ENCODE results near the gene PPM1N.
A peak's percentile ranks its signal among the peaks of the same experiment; 100 is the strongest.
"Not testable (repeated sequence)": the region's sequence is repeated elsewhere in the genome, so short reads cannot be mapped to it uniquely, and the experiment has no call there.

PPM1N gene

GRCh38 chr19:45510352-45510751, 12.1 kb downstream of the PPM1N start:
- DNase-seq: not testable (repeated sequence)

- DNase-seq: no peak
Observed at GRCh38 chr19:45511074-45511473, 12.8 kb downstream of the PPM1N start.

GRCh38 chr19:45512881-45513483, 14.7 kb downstream of the PPM1N start:
- no peak for DNase-seq

DNA sequence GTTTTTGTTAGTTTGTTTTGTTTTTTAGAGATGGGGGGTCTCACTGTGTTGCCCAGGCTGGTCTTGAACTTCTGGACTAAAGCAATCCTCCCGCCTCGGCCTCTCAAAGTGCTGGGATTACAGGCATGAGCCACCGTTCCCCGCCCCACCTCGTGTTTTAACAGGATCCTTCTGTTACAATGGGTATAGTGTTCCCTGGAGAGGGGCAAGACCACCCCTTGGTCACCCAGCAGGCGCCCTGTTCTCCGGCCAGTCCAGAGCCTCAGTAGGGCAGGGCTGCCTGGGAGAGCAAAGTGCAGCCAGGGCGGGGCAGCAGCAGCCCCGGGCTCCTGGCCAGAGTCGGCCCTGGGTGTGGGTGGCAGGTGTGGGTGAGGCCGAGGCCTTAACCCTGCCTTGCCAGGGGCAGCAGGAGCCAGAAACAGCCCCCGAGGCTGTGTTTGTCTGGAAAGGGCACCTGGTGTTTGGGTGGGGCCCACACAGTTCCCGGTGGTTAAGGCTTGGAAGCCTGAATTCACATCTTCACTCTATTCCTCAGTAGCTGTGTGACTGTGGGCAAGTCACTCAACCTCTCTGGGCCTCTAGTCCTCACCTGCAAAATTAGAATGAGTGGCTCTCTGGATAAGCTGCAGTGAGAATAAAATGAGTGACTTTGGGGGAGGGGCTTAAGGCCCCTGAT, 16.3 kb downstream of the PPM1N start:
- DNase-seq: no peak

DNA sequence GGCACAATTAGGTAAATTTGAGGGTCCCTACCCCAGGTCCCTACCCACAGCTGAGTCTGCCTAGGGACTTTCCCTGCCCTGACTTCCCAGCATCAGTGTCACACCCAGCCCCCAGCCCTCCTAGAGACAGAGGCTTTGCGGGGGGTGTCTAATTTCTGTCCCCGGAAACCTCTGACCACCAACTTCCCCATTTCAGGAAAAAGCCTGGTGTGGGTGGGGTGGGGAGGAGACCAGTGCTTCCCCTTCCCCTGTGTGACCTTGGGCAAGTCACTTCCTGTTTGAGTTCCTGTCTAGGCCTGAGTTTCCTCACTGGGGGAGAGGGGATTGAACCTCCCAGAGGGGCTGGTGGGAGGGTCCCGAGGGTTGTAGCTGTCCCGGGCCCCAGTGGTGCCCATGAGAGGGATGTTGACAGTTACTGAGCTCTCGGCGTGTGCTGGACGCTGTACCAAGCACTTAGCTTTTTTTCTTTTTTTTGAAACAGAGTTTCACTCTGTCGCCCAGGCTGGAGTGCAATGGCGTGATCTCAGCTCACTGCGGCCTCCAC, 16.9 kb downstream of the PPM1N start:
- DNase-seq: no peak

DNA sequence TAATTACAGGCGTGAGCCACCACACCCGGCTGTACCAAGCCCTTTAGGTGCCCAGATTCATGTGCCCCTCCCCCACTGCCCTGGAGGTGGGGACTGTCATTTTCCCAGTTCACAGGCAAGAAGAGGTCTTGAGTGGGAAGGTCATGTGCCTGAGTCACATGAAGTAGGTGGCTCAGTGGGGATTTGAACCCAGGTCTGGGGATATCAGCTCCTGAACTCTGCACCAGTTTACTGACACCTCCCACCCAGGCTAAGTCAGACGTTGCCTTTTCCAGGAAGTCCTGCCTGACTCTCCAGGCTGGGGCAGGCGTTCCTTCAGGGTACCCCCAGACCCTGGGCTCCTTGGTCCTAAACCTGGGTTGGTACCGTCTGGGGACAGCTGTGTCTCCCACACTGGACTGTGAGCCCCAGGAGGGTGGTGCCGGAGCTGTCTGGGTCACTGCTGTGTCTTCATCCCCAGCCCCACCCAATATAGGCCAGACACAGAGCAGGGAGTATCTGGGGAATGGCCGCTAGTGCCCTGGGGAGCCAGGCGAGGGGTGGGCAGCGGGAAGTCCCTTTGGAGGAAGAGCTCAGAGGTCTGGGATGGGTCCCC, 17.7 kb downstream of the PPM1N start:
- DNase-seq: no peak

GRCh38 chr19:45517238-45517637, 19.0 kb downstream of the PPM1N start:
- DNase-seq: no peak

DNA sequence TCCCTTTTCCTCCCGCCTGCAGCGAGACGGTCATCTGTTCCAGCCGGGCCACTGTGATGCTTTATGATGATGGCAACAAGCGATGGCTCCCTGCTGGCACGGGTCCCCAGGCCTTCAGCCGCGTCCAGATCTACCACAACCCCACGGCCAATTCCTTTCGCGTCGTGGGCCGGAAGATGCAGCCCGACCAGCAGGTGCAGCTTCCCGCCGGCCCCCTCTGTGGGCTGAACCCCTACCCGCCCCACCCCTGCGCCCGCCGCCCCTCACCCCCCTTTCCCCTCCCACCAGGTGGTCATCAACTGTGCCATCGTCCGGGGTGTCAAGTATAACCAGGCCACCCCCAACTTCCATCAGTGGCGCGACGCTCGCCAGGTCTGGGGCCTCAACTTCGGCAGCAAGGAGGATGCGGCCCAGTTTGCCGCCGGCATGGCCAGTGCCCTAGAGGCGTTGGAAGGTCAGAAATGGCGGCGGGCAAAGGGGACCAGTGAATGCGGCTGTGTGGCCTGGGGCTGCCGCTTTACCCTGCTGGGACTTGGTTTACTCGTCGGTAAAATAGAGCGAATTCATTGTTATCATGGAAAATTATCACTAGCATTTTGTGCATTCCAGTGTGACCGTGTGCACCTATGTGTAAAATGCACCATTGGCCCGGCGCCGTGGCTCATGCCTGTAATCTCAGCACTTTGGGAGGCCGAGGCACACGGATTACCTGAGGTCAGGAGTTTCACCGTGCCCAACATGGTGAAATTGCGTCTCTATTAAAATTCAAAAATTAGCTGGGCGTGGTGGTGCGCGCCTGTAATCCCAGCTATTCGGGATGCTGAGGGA, 19.6 kb downstream of the PPM1N start:
- DNase-seq: no peak

GRCh38 chr19:45518469-45518826, 20.2 kb downstream of the PPM1N start:
- DNase-seq: no peak

DNA sequence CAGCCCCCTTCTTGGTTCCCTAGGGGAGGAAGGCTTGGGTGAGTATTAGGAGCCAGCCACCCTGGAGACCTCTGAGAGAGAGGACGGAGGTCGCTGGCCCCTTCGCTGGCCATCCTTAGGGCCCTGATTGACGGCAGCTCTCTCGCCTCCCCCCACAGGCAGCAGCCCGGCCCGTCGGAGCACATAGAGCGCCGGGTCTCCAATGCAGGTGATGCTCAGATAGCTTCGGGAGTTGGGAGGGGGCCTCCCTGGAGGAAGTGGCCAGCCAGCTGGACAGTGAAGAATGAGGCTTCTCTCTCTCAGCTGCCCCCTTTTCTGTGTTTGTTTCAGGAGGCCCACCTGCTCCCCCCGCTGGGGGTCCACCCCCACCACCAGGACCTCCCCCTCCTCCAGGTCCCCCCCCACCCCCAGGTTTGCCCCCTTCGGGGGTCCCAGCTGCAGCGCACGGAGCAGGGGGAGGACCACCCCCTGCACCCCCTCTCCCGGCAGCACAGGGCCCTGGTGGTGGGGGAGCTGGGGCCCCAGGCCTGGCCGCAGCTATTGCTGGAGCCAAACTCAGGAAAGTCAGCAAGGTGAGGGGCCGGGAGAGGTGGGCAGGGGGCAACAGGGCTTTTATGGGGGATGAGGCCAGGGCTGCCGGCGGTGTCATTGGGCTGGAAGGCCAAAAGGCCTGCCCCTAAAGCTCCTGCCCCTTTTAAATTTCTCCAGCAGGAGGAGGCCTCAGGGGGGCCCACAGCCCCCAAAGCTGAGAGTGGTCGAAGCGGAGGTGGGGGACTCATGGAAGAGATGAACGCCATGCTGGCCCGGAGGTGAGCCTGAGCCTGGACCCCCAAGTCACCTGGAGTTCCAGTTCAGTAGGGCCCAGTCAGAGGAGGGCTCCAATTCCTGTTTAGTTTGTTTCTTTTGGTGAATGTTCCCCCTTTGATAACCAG, 24.0 kb downstream of the PPM1N start:
- DNase-seq: no peak

DNA sequence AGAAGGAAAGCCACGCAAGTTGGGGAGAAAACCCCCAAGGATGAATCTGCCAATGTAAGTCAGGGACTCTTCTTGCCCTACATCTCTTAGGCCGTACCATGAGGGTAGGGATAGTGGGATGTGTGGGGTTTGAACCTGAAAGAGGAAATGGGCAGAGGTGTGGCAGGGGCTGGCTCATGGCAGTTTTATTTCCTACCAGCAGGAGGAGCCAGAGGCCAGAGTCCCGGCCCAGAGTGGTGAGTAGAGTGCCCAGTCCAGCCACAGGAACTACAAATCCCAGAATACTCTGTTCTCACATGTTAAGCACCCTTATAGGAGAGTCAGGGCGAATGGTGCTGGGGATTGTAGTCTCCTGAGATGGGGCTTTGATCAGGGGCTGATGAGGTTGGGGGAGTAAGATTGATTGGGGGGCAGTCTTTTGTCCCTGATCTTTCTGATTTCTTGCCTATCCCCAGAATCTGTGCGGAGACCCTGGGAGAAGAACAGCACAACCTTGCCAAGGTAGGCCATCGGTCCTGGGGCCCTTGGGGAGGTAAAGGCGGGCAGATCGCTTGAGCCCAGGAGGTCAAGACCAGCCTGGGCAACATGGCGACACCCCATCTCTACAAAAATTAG, 25.5 kb downstream of the PPM1N start:
- DNase-seq: peak; percentile 59

- DNase-seq: no peak
Observed at GRCh38 chr19:45524575-45525129, 26.4 kb downstream of the PPM1N start.

DNA sequence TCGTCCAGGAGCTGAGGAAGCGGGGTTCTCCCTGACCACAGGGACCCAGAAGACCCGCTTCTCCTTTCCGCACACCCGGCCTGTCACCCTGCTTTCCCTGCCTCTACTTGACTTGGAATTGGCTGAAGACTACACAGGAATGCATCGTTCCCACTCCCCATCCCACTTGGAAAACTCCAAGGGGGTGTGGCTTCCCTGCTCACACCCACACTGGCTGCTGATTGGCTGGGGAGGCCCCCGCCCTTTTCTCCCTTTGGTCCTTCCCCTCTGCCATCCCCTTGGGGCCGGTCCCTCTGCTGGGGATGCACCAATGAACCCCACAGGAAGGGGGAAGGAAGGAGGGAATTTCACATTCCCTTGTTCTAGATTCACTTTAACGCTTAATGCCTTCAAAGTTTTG, 27.9 kb downstream of the PPM1N start:
- peak; percentile 64 for DNase-seq

GRCh38 chr19:45526971-45527370, 28.7 kb downstream of the PPM1N start:
- no peak for DNase-seq

DNA sequence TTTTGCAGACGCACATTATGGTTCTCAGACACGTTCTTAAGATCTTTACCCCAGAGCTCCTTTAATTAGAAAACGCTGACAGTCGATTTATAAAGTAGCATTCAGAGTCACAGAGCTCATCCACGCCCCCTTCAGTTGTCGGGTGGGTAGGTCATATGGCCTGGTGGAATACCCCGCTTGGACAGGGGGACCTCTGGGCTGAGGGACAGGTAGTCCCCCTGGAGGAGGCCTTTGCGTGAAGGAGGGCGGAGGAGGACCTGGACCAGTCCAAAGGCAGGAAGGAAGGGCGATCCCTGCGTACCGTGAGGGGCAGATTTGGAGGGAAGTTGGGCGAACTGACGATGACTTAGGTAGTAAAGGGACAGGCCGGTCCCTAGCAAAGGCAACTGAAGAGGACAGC, 29.5 kb downstream of the PPM1N start:
- no peak for DNase-seq

DNA sequence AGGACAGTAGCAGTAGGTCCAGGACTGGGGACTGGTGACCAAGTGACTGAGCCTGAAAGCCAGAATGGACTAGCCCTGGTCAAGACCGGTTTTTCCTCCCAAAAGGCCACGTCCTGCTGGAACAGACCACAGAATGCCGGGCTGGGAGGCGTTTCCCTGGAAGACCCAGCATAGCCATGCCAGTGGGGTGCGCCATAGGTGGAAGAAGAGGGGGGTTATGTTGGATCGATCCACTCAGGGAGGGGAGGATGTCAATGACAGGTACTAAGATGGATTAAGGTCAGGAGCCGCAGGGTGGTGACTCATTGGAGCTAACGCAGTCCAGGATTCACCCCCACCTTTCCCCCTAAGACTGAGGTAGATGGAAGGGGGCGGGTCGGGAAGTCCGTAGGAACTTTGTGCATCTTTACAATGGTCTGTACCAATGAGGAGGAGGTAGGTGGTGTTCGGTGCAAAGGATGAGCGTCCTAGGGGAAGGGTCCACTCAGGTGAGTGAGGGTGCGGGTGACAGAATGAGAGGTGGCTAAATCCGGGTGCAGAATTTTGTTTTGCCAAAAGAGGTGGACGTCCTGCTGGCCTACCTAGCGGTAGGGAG, 30.0 kb downstream of the PPM1N start:
- DNase-seq: no peak

DNA sequence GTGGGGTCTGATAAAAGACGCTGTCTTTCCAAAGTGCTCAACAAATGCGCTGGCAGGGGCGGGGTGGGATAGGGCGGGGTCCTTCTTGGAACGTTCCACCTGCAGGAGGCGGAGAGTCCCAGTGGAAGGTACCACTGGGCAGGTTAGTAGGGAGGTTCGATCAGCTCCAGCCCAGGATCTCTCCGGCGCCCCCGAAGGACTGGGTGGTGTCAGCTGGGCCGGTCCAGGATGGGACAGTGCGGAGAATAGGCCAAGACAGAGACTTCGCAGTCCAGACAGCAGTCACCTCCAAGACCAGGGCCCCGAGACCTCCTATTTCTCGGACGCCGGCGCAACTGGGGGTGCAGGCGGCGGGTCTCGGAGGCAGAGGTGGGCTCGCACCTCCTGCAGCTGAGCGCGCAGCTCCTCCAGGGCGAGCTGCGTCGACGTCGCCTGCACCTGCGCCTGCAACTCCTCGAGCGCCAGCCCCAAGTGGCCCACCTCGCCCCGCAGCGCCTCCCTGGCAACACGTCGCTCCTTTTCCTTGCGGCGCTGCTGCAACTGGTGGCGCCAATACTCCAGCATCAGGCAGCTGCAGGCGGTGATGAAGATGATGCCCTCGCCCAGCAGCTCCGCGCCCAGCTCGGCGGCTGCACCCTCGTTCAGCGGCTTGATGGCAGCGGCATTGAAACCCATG, 30.6 kb downstream of the PPM1N start:
- DNase-seq: no peak

DNA sequence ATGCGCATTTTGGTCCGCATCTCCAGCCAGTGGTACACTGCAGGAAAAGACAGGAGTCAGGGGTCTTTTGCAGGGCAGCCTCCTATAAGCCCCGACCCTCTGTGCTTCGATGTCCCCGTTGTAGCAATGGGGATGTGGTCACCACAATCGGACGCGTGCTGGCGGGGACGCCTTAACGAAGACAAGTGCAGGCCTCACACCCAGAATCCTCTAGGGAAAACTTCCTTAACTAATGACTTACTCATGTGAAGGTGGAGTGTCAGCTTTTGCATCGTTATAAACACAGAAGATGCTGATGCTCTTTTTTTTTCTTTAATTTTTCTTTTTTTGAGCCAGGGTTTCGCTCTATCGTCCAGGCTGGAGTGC, 31.2 kb downstream of the PPM1N start:
- DNase-seq: no peak

- DNase-seq: no peak
Observed at GRCh38 chr19:45531349-45531748, 33.1 kb downstream of the PPM1N start.

DNA sequence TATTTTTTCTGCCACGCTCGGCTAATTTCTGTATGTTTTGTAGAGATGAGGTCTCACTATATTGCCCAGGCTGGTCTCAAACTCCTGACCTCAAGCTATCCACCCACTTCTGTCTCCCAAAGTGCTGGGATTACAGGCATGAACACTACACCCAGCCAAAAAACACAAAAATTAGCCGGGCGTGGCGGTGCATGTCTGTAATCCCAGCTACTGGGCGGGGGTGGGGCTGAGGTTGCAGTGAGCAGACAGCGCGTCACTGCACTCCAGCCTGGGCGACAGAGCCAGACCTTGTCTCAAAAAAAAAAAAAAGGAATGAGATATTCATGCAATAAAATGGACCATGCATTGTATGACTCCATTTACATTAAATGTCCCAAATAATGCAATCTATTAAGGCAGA, 41.2 kb downstream of the PPM1N start:
- no peak for DNase-seq

- no peak for DNase-seq
Observed at GRCh38 chr19:45542234-45542668, 44.0 kb downstream of the PPM1N start.
